Right renal pelvis (tissue), 4 donors: Measurements from ENCODE around the gene SNX15. TPM values are rescaled to one million over a fixed set of nuclear protein-coding genes. Genes with fewer than 3 reads are reported as not detected.

Experiments used
- DNase-seq, 4 donors: peaks; one replicate each; pipeline ENCODE4 v3.0.0-alpha.2; 2013; ENCODE audit warnings: low read depth in 4 of 4, low spot score in 3 of 4, missing footprints in 1 of 4
- polyA plus RNA-seq, 4 donors: library from polyadenylated mRNA; unstranded; fragments of 120-200 nt; gene quantifications; one replicate each; pipeline ENCODE4 v1.2.1, GENCODE V29; 2013; ENCODE audit not compliant: insufficient read length in 4 of 4

Gene SNX15
- polyA plus RNA-seq, 4 donors: 31.1 to 33.5 (median 31.9) TPM

DNA sequence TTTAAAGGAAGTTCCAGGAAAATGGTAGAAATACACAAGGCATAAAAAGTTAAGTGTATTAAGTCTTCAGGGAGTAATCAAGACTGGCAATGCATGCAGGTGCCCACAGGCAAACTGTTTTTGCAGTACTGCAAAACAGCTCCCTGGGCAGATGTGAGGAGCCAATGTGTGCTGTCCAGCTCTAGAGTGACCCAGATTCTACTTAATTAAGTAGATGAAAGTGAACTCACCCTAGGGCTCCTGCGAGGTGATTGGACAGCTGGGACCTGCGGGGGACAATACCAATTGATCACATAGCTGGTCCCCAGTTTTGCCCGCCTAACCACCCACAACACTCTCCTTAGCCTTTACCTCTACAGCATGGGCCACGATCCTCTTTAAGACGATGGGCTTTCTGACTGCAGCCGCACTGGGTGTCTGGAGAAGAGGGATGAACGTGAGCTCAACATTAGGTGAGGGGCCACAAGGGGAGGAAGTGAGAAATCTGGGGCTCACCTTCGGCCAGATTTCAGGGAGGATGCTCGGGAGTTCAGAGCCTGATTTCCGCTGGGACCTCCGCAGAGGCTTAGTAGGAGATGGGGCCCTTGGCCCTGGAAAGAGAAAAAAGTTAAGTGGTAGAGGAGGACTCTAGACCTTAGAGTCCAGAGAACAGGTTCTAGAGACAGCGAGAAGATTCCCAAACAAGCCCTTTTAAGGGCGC is 56.0 kb downstream of the SNX15 start:
- DNase-seq: no peak

DNA sequence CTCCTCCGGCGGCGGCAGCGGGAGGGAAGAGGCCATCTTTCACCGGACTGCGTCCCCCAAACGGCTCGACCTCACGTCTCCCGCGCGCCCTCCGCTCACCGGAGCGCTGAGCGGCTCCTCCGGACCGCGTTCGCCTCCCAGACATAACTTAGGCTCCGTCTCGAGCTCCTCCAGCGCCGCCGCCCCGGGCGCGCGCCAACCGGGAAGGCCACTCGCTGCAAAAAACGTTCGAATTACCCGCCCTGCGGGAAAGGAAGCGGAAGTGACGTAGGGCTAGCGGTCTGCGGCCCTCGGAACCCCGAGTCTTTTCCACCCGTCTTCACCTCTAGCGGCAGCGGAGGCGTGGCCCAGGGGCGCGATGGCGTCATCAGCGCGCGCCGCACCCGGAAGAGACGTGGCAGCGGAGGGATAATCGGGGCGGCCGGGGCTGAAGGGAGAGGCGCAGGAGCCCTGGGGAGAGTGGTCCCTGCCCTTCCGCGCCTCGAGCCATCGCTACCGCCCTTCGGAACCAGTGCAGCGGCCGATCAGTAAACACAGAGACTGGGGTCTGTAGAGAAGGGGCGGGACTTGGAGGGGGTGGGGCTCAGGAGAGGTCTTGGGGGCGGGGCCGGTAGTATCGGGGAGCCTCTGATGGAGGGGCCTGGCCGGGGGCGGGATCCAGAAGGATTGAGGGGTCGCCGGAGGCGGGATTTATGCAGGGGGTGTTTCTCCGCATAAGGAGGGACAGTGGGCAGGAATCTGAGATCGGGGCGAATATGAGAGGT is 56.8 kb downstream of the SNX15 start, which contains the start of the genes CDCA5 and ZFPL1:
TSS of gene CDCA5 (minus strand) at position 207 of the 764 bp plus-strand sequence. CDS start at position 145, 62 bp downstream.
TSS of gene ZFPL1 (plus strand) at position 389 of the 764 bp plus-strand sequence. CDS start 477 bp downstream, outside the sequence.
- DNase-seq: peak; percentile 87 to 91 (median 90)

GRCh38 chr11:65084598-65085375 is 57.5 kb downstream of the SNX15 start:
- peak in 1 of 4 donors; percentile 7 for DNase-seq

- DNase-seq: no peak
Measured at GRCh38 chr11:65085446-65085845, 58.2 kb downstream of the SNX15 start.

DNA sequence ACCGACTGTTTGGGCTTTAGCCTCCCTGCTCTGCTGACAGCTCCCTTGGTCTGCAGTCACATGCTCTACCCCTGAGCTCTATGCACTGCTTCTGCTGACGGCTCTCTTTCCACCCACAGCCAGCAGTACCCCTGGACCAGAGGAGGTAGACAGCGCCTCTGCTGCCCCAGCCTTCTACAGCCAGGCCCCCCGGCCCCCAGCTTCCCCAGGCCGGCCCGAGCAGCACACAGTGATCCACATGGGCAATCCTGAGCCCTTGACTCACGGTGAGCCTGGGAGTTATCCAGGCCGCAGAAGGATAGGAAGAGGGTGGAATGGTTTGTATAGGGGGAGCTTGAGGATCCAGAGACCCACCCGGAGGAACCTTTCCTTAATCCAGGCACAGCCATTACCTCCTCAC is 59.6 kb downstream of the SNX15 start:
- no peak for DNase-seq

- DNase-seq: no peak
Measured at GRCh38 chr11:65087216-65087615, 60.0 kb downstream of the SNX15 start.

GRCh38 chr11:65087827-65088226 is 60.6 kb downstream of the SNX15 start:
- no peak for DNase-seq

DNA sequence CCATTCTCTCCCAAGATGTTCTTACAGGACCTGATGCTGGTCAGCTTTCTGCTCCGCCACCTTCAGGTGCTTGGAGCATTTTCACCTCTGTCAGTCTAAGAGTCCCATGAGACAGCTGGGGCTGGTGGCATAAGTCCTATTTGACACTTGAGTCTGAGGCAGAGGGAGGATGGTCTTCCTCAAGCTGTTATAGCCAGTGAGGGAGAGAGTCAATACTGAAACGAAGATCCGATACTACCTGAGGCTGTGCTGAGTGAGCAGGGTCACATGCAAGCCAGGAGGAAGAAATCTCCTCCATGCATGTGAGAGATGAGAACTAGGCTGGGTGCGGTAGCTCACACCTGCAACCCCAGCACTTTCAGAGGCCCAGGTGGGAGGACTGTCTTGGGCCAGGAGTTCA is 62.4 kb downstream of the SNX15 start:
- DNase-seq: no peak

Other genes with a start within 250 kb of the SNX15 start
- 100 to 1,000 TPM; 304 to 417 (median 318) TPM for gene SF1, start 248.9 kb upstream of the SNX15 start, polyA plus RNA-seq
- 10 to 100 TPM; 21.4 to 21.5 (median 21.4) TPM for gene MAP4K2, start 224.2 kb upstream of the SNX15 start, polyA plus RNA-seq
- gene MEN1, start 216.9 kb upstream of the SNX15 start, polyA plus RNA-seq: 10 to 100 TPM; 35.0 to 46.6 (median 40.6) TPM
- 1 to 10 TPM; 4.4 to 7.1 (median 5.4) TPM for gene CDC42BPG, start 182.8 kb upstream of the SNX15 start, polyA plus RNA-seq
- gene EHD1, start 148.8 kb upstream of the SNX15 start, polyA plus RNA-seq: 10 to 100 TPM; 54.1 to 69.5 (median 60.5) TPM
- gene ATG2A, start 110.2 kb upstream of the SNX15 start, polyA plus RNA-seq: 10 to 100 TPM; 15.5 to 25.9 (median 16.5) TPM
- gene PPP2R5B, start 102.8 kb upstream of the SNX15 start, polyA plus RNA-seq: 10 to 100 TPM; 14.9 to 18.8 (median 17.9) TPM
- gene GPHA2, start 91.5 kb upstream of the SNX15 start, polyA plus RNA-seq: 1 to 10 TPM in 3 of 4 donors, under 1 TPM in 1; 0.54 to 2.8 (median 1.9) TPM
- 1 to 10 TPM in 2 of 4 donors, under 1 TPM in 2; 0.80 to 1.5 (median 1.00) TPM for gene MAJIN, start 55.3 kb upstream of the SNX15 start, polyA plus RNA-seq
- 1 to 10 TPM; 3.2 to 3.5 (median 3.3) TPM for gene BATF2, start 30.5 kb upstream of the SNX15 start, polyA plus RNA-seq
- gene ARL2, start 13.3 kb upstream of the SNX15 start, polyA plus RNA-seq: 10 to 100 TPM; 52.3 to 70.2 (median 59.7) TPM
- gene SAC3D1, start 13.8 kb downstream of the SNX15 start, polyA plus RNA-seq: 10 to 100 TPM; 11.6 to 16.2 (median 12.6) TPM
- gene NAALADL1, start 31.1 kb downstream of the SNX15 start, polyA plus RNA-seq: 10 to 100 TPM; 12.0 to 16.2 (median 13.1) TPM
- 10 to 100 TPM; 15.6 to 21.7 (median 18.7) TPM for gene CDCA5, start 56.6 kb downstream of the SNX15 start, polyA plus RNA-seq
- gene ZFPL1, start 56.8 kb downstream of the SNX15 start, polyA plus RNA-seq: 10 to 100 TPM; 31.8 to 38.9 (median 32.7) TPM
- gene VPS51, start 68.8 kb downstream of the SNX15 start, polyA plus RNA-seq: 100 to 1,000 TPM in 1 of 4 donors, 10 to 100 TPM in 3; 90.9 to 148 (median 99.2) TPM
- gene TM7SF2, start 84.4 kb downstream of the SNX15 start, polyA plus RNA-seq: 10 to 100 TPM; 77.6 to 95.7 (median 87.9) TPM
- gene ZNHIT2, start 90.3 kb downstream of the SNX15 start, polyA plus RNA-seq: 10 to 100 TPM in 1 of 4 donors, 1 to 10 TPM in 3; 6.5 to 11.4 (median 6.9) TPM
- 100 to 1,000 TPM; 558 to 873 (median 611) TPM for gene FAU, start 94.7 kb downstream of the SNX15 start, polyA plus RNA-seq
- gene MRPL49, start 94.9 kb downstream of the SNX15 start, polyA plus RNA-seq: 10 to 100 TPM; 61.8 to 66.5 (median 64.0) TPM
- 10 to 100 TPM; 47.0 to 54.9 (median 51.0) TPM for gene SYVN1, start 107.1 kb downstream of the SNX15 start, polyA plus RNA-seq
- gene SPDYC, start 142.8 kb downstream of the SNX15 start, polyA plus RNA-seq: under 1 TPM in 2 of 4 donors, not detected in 2; 0.15 to 0.17 TPM
- gene CAPN1, start 154.5 kb downstream of the SNX15 start, polyA plus RNA-seq: 100 to 1,000 TPM in 2 of 4 donors, 10 to 100 TPM in 2; 84.3 to 109 (median 97.7) TPM
- gene POLA2, start 234.5 kb downstream of the SNX15 start, polyA plus RNA-seq: 10 to 100 TPM; 24.4 to 26.8 (median 26.0) TPM